Ishikawa (cell line): ENCODE results near the gene ITCH.

Source experiments
- EP300 ChIP-seq: IDR thresholded peaks from 2 replicates; pipeline ENCODE4 v1.6.1; 2012; ENCODE audit warnings: borderline replicate concordance
- REST ChIP-seq: IDR thresholded peaks from 2 replicates; pipeline ENCODE4 v1.6.1; 2012; ENCODE audit warnings: low read depth, mild to moderate bottlenecking
- YY1 ChIP-seq: IDR thresholded peaks from 2 replicates; pipeline ENCODE4 v1.6.1; 2012; ENCODE audit warnings: low read depth

GRCh38 chr20:34531608-34532265, 168.7 kb downstream of the ITCH start:
- TF ChIP-seq REST = no peak
- no peak for TF ChIP-seq EP300
- no peak for TF ChIP-seq YY1
